Activated gamma-delta T cell (primary cell): ENCODE data around the gene ZDHHC4.
"Not testable (repeated sequence)": the region's sequence is repeated elsewhere in the genome, so short reads cannot be mapped to it uniquely, and the experiment has no call there.

Source experiments
- DNase-seq: peaks from one replicate; lab custom pipeline; 2025; lab: John Stamatoyannopoulos, UW

ZDHHC4 gene

DNA sequence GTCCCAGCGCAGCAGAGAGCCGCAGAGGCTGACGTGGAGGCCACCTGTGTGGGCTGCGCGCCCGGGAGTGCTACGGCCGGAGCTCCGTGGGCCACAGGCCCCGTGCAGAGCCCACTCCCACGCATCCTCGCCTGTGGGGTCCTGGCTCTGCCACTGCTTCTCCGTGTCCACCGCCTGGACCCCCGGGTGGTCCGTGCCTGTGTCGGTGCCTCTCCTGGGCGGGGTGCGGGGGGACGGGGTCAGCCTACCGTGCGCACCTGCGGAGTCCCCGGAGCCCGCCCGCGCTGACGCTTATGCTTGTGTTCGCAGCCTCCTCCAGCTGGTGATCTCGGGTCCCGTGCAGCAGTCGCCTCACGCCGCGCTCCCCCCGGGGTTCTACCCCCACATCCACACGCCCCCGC lies 30.4 kb downstream of the ZDHHC4 start:
- no peak for DNase-seq

DNA sequence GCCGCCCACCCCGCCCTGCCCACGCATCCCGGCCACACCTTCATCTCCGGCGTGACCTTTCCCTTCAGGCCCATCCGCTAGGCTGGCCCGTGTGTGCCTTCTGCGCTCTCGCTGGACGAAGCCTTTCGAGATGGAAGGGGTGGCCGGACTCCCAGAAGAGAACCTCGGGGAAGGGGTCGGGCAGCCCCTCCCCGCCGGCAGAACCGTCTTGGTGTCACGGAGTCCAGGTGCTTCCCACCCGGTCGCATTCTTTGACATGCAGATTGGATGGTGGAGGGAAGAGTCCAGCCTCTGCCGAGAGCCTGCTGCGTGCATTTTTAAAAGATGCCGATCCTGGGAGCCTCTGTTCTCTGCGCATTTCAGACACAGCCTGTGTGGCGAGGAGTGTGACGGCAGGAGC lies 30.8 kb downstream of the ZDHHC4 start:
- no peak for DNase-seq

DNA sequence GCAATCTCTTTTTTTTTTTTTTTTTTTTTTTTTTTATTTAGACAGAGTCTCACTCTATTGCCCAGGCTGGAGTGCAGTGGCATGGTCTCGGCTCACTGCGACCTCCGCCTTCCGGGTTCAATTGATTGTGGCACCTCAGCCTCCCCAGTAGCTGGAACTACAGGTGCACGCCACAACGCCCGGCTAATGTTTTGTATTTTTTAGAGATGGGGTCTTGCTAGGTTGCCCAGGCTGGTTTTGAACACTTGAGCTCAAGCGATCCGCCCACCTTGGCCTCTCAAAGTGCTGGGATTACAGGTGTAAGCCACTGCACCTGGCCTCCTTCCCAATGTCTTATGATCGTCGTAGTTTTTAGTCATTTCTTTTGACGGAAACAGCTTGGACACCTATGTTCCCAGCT lies 31.5 kb downstream of the ZDHHC4 start:
- no peak for DNase-seq

DNA sequence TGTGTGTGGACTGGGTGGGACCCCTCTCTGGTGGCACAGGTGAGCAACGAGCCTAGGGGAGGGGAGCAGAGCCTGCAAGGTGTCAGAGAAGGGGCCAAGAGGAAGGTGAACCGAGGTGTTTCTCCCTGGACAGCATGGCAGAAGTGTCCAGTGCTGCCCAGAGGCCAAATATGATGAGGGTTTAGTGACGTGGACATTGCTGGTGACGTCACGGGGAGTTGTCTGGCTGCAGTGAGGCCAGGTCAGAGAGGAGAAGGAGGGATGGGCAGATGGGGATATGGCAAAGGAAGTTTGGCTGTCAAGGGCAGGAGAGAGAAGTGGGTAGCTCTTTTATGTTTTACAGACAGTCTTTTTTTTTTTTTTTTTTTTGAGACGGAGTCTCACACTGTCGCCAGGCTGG lies 35.6 kb downstream of the ZDHHC4 start:
- DNase-seq, result no peak

DNA sequence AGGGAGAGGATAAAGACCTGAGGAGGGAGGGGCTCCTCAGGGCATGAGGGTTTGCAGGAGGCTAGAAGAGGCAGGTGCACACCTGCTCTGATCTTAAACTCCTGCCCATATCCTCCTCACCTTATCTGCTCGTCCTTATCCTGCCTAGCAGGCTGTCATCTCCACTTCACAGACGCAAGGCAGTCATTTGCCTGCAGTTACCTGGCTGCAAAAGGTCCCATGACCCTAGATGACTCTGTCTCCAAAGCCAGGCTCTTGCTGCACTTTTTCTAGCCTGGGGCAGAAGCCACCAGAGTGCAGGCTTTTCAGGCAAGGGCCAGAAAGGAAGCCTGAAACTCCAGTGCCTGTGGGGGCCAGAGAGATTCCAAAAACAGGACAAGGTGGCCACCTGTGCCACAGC lies 36.5 kb downstream of the ZDHHC4 start:
- DNase-seq, result no peak

DNA sequence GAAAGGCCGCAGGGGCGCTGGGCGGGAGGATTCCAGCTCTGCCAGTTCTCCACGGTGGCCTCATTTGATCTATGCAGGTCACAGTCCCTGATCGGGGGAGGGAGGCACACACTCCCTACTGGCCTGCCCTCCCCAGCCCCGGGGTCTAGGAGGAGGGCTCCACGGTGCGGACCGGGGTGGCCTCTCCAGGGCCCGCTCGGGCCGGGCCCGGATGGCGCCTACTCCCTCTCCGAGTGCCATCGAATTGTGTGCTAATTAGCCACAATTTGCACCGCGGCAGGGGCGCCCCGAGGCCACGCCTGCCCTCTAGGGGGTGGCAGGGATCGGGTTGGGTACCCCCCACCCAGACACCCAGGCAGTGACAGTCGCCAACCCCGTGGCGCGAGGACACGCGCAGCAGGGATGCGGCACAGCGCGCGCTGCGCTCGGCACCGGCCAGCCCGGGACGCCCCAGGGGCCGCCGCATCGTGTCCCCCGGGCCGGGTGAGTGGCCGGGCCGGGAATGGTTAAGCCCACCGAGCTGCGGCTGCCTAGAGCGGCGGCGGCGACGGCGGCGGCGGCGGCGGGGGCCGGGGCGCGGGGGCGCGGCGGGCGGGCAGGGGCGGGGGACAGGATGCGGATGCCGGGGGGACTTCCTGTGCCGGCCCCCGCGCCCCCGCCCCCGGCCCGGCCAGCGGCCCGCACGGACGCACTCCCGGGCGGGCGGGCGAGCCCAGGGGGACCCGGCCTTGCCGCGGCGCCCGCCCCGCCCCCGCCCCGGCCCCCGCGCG lies 37.9 kb downstream of the ZDHHC4 start, which contains the start of gene ZNF853:
TSS of gene ZNF853 (plus strand) at position 658 of the 770 bp plus-strand sequence. CDS start 565 bp downstream, outside the sequence.
- no peak for DNase-seq

DNA sequence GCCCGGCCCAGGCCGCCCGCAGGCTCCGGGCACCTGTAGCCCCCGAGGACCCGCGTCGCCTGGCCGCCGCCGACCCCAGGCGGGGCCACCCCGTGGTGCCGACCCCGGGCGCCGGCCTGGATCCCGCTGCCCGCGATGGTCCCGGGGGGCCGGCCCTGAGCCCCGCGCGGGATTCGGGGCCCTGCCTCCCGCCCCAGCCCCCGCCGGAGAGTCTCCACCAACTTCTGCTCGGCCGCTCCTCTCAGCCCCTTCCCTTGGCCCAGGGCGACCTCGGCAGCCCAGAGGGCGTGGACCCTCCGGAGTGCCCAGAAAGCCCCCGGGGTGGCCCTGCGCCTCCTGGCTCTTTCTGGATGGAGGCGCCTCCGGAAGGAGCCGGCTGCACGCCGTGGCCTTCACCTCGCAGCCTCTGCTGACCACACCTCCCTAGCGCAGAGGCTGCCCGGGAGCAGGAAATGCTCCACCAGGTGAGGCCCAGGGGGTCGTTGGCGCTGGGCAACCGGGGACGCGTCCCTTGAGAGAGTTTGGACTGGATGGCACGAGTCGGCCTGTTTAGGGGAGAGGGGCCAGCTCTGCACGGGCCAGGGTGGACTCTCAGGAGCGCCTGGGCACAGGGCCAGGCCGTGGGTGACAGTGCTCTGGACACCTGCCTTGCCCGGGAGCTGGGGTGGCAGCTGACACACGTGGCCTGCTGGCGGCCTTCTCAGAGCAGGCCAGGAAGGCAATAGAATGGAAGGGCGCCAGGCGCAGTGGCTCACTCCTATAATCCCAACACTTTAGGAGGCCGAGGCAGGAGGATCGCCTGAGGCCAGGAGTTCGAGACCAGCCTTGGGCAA lies 38.7 kb downstream of the ZDHHC4 start:
- no peak for DNase-seq

DNA sequence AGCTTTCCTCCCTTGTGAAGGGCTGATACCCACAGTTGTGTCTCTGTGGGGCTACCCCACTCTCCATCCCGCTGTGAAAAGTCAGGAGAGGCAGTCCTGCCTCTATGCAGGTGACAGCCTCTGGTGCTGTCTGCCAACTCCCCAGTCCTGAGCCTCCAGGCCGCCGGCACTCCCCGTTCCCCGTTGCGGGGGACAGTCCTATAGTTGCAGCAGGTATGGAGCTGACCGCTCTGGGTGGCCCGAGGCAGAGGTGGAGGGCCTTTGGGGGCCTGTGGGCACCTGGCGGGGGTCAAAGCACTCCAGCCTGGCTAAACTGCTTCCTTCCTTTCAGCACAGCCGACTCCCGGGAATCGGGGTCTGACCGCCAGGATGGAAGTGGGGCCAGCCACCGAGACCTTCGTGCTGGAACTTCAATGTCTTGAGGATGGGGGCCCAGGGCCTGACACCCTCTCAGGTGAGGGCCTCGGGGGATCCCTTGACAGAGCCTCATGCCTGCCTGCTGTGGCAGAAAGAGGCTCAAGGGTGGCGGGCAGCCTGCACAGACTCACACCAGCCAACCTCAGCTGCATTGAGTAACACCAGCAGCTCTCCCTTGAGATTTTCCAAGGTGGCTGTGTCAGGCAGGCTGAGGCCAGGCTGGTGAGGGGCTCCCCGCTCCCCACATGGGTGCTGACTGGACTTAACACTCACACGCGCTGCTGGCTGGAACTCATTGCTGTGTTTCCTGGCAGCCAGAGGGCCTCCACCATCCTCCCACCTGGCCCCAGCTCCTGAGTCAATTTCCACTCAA lies 39.8 kb downstream of the ZDHHC4 start:
- DNase-seq, result no peak

DNA sequence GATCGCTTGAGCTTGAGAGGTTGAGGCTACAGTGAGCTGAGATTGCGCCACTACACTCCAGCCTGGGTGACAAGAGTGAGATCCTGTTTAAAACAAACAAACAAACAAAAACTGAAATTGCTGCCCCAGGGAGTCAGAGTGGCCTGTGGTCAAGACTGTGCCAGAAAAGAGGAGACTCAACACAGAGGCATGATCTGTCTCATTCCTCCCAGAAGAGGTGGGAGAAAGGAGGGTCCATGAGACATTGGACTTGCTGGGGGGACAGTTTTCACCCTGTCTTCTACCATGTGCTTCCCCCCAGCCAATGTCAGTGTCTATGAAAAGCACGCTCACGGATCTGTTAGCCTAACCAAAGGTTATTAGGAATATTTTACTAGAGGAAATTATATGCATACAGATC lies 41.4 kb downstream of the ZDHHC4 start:
- DNase-seq, result no peak

DNA sequence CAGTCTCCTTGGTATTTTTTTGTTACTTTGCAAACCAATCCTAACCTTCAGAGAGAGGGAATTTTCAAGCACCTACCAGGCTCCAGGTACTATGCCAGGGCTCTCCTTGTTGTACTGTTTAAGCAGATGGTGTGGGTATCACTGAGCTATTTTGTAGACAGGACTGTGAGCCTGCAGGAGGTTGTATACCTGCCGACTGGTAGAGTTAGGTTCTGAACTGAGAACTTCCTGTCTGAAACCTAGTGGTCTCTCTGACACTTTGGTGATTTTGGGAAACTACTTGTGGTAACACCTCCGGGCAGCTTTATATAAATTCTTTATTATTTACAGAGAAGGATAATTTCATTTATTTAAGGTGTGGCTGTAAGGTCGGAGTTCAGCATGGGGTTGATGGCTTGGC lies 42.7 kb downstream of the ZDHHC4 start:
- DNase-seq, result no peak

DNA sequence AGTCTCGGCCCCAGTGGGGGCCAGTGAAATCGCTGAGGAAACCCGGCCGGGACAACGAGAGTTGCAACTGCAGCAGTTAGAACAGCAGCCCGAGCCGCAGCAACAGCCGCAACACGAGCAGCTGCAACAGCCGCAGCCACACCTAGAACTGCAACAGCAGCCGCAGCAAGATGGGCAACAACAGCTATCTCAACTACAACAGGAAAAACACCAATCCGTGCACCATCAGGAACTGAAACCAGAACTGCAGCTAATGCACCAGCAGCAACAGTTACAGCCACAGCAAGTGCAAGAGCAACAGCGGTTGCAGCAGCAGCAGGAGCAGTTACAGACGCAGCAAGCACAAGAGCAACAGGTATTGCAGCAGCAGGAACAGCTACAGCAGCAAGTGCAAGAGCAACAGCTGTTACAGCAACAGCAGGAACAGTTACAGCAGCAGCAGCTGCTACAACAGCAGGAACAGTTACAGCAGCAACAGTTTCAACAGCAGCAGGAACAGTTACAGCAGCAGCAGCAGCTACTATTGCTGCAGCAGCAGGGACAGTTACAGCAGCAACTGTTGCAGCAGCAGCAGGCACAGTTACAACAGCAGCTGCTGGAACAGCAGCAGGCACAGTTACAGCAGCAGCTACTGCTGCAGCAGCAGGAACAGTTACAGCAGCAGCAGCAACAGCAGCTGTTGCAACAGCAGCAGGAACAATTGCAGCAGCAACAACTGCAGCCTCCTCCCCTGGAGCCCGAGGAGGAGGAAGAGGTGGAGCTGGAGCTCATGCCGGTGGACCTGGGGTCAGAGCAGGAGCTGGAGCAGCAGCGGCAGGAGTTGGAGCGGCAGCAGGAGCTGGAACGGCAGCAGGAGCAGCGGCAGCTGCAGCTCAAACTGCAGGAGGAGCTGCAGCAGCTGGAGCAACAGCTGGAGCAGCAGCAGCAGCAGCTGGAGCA lies 44.2 kb downstream of the ZDHHC4 start:
- DNase-seq, result no peak

DNA sequence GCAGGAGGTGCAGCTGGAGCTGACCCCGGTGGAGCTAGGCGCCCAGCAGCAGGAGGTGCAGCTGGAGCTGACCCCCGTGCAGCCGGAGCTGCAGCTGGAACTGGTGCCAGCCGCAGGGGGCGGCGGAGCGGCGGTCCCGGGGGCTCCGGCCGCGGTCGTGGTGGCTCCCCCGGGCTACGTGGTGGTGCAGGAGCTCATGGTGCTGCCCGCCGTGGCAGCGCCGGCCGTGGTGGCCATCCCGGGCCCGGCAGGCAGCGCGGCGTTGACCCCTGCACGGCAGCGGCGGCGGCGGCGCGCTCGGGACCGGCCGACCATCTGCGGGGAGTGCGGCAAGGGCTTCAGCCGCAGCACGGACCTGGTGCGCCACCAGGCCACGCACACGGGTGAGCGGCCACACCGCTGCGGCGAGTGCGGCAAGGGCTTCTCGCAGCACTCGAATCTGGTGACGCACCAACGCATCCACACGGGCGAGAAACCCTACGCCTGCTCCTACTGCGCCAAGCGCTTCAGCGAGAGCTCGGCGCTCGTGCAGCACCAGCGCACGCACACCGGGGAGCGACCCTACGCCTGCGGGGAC lies 45.0 kb downstream of the ZDHHC4 start:
- DNase-seq, result no peak

DNA sequence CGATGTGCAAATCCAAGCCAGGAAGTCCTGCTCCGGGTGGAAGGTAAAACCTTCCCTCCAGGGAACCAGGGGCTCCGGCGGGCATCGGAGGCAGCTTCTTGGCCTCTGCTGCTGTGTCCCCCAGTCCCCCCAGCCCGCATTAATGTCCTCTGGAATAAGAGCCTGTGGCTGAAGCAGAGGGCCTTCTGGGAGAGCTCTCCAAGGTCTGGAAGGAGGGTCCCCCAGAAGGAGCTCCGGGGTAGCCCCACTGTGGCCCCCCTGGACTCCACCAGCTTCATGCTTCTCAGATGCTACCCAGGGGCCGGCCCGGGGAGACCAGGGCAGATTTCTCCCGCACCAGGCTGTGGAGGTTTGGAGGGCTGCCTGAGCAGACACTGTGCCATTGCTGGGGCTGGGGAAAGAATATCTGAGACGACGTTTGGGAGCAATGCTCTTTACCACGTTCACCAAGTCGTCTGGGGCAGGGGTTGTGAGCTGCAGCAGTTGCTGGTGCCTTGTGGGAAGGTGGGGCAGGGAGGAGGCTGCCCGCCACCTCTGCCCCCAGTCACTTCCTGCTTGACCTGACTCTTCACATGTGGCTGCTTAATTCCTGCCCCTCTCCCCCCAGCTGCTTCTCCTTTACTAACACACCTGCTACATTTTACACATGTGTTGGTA lies 46.5 kb downstream of the ZDHHC4 start:
- no peak for DNase-seq

DNA sequence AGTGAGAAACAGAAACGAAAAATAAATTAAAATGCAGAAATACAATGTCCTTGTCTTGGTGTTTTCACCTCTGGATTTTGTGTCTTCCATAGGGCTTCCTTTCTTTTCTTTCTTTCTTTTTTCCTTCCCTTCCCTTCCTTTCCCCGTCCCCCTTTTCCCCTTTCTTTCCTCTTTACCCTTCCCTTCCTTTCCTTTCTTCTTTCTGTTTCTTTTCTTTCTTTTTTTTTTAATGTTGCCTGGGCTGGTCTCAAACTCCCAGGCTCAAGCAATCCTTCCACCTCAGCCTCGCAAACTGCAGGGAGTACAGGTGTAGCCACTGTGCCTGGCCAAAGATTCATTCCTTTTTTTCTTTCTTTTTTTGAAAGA lies 47.0 kb downstream of the ZDHHC4 start:
- DNase-seq, result no peak

DNA sequence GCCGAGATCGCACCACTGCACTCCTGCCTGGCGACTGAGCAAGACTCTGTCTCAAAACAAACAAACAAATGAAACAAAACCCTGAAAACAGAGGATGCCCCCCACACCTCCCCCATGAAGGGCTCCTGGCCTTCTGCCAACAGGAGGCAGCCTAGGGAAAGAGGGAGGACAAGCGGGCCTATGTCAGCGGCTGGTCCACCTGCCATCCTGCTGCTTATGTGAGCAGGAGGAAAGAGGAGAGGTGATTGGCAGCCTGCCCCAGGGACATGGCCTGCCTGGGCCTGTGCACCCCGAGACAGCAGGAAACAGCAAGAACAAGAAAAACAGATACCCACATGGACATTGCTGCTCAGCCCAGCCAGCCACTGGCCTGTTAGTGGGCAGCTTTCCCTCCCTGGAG lies 50.8 kb downstream of the ZDHHC4 start:
- no peak for DNase-seq

DNA sequence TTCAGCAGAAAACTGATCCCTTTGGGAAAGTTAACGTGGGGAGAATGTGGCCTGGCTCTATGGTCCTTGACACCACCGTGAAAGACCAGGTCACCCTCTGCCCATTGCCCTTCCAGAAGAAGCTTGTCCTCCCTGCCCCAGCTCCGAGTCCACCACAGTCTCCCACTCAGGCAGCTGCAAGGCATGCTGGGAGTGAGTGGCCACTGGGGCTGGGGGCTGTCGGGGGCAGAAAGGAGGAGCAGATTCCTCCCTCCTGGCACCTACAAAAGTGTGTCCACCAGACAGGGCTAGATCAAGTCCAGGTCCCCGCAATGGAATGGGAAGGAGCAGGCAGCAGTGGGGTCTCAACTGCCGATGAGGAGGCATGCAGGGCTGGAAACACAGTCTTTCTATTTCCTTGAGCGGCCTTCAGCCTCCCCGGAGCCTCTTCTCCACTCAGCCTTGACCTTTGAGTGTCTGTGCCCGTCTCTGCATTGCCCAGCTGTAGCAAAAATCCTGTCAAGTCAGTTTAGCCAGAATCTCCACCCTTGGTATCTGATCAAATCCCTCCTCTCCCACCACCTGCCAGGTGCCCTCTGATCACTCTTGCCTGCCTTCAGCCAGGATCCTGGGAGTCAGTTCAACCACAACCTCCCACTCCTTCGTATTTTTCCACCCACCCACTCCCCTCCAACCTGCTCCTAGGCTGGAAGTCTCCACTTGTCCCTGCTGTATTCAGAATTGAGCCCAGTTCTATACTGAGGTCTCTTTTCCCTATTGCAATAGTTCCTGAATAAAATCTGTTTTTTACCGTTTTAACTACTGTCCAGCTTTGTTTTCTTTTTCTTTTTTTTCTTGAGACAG lies 53.0 kb downstream of the ZDHHC4 start:
- no peak for DNase-seq

DNA sequence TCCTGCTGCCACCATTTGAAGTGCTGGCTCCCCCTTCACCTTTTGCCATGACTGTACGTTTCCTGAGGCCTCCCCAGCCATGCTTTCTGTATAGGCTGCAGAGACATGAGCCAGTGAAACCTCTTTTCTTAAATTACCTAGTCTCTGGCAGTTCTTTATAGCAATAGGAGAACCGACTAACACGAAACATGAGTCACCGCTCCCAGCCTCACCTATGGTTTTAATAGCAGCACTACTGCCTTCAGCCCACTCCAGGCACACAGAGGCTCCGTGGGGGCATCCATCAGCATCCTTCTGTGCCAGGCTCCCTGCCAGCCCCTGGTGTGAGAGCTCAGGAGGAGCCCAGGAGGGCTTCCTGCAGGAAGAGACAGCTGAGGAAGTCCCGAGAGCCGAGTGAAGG lies 54.4 kb downstream of the ZDHHC4 start:
- DNase-seq, result no peak

DNA sequence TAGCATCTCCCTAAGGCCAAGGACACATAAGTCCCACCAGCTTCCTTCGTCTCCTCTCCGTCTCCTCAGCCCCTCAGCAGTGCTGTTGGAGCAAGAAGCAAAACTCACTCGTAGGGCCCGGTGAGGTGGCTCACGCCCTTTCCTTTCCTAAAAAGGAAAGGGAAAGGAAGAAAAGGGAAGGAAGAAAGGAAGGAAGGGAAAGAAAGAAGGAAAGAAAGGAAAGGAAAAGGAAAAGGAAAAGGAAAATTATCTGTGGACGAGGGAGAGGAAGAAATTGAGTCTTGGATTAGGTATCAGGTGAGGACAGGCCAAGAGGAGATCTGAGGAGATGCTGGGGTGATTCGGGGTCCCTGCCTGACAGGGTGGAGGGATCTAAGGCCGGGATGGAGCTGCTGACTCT lies 56.8 kb downstream of the ZDHHC4 start:
- no peak for DNase-seq

DNA sequence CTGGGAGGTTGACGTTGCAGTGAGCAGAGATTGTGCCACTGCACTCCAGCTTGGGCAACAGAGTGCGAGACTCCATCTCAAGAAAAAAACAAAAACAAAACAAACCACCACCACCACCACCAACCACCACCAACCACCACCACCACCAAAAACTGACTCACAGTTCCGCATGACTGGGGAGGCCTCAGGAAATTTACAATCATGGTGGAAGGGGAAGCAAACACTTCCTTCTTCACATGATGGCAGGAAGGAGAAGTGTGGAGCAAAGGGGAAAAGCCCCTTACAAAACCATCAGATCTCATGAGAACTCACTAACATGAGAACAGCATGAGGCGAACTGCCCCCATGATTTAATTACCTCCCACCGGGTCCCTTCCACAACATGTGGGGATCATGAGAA lies 57.7 kb downstream of the ZDHHC4 start:
- DNase-seq, result not testable (repeated sequence)
